Body of pancreas (tissue), 4 donors: Measurements from ENCODE around the gene CCND1.

Source experiments
- CTCF ChIP-seq, 7 experiments: fragments of 450-650 bp in 4 of 7; fragments of 200-600 bp in 3 of 7; sonication (generic) in 3 of 7; IDR thresholded peaks; one replicate each; pipeline ENCODE4 v1.5.1; 2016 to 2019; ENCODE audit warnings: antibody characterized with exemption in 7 of 7
- POLR2A ChIP-seq, 3 donors: fragments of 450-650 bp; IDR thresholded peaks; one replicate each; pipeline ENCODE4 v1.6.1; 2016; ENCODE audit warnings: antibody characterized with exemption in 3 of 3, mild to moderate bottlenecking in 2 of 3

DNA sequence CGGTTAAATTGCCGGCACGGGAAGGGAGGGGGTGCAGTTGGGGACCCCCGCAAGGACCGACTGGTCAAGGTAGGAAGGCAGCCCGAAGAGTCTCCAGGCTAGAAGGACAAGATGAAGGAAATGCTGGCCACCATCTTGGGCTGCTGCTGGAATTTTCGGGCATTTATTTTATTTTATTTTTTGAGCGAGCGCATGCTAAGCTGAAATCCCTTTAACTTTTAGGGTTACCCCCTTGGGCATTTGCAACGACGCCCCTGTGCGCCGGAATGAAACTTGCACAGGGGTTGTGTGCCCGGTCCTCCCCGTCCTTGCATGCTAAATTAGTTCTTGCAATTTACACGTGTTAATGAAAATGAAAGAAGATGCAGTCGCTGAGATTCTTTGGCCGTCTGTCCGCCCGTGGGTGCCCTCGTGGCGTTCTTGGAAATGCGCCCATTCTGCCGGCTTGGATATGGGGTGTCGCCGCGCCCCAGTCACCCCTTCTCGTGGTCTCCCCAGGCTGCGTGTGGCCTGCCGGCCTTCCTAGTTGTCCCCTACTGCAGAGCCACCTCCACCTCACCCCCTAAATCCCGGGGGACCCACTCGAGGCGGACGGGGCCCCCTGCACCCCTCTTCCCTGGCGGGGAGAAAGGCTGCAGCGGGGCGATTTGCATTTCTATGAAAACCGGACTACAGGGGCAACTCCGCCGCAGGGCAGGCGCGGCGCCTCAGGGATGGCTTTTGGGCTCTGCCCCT, 529 bp upstream of the CCND1 start:
- TF ChIP-seq POLR2A (IDR thresholded peaks at IDR 0.05) (no peak), CTCF (IDR thresholded peaks at IDR 0.05) (no peak)
